Mammary epithelial cell (primary cell): ENCODE data around the gene ZFR.

Experiments
- EZH2 ChIP-seq: IDR thresholded peaks from 2 replicates; pipeline ENCODE4 v1.6.1; 2012; ENCODE audit warnings: low read length, inconsistent platforms, borderline replicate concordance
- TF ChIP-seq, protein P1 (sequence below), 2 donors: IDR thresholded peaks in 1 of 2; conservative IDR thresholded peaks in 1 of 2; 2 replicates each; pipeline ENCODE4 v1.5.1; 2011 to 2012; ENCODE audit warnings: inconsistent platforms in 2 of 2, low read length in 2 of 2, mild to moderate bottlenecking in 2 of 2, control low read depth in 1 of 2, low read depth in 1 of 2; ENCODE audit not compliant: insufficient read depth in 1 of 2; ENCODE audit errors: extremely low read depth in 1 of 2

DNA sequence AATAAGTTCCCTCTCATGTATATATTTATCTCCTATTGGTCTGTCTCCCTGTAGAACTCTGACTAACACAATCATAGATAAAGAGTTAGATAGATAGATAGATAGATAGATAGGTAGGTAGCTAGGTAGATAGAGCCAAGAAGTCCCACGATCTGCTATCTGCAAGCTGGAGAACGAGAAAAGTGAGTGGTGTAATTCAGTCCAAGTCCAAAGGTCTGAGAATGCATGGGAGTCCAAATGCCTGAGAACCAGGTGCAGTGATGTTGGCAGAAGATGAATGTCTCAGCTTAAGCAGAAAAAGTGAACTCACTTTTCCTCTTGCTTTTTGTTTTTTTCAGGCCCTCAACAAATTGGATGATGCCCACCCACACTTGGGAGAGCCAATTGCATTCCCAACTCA lies 37.7 kb upstream of the ZFR start:
- TF ChIP-seq, protein P1, sequence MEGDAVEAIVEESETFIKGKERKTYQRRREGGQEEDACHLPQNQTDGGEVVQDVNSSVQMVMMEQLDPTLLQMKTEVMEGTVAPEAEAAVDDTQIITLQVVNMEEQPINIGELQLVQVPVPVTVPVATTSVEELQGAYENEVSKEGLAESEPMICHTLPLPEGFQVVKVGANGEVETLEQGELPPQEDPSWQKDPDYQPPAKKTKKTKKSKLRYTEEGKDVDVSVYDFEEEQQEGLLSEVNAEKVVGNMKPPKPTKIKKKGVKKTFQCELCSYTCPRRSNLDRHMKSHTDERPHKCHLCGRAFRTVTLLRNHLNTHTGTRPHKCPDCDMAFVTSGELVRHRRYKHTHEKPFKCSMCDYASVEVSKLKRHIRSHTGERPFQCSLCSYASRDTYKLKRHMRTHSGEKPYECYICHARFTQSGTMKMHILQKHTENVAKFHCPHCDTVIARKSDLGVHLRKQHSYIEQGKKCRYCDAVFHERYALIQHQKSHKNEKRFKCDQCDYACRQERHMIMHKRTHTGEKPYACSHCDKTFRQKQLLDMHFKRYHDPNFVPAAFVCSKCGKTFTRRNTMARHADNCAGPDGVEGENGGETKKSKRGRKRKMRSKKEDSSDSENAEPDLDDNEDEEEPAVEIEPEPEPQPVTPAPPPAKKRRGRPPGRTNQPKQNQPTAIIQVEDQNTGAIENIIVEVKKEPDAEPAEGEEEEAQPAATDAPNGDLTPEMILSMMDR (conservative IDR thresholded peaks at IDR 0.05 in 1 of 2, IDR thresholded peaks at IDR 0.05 in 1 of 2; ENCODE audit: extremely low read depth in 1 of 2, insufficient read depth in 1 of 2, low read depth in 1 of 2, low read length in 2 of 2) = no peak
- no peak for TF ChIP-seq EZH2
